ENCODE measurements around the gene TSHZ2. TPM values are rescaled to one million over a fixed set of nuclear protein-coding genes. Genes with fewer than 3 reads are reported as not detected.

Gene TSHZ2
- total and polyA plus RNA-seq, 2 of the 4 experiments (the other 2 are of a cell fraction), result under 0.01 to 0.02 TPM

- H2BK15ac ChIP-seq (ENCODE audit: low read depth, low read length), result no peak overlapping the region
- no peak overlapping the region for H2BK120ac ChIP-seq (ENCODE audit: low read depth, low read length)
- no peak overlapping the region for H2BK5ac ChIP-seq (ENCODE audit: low read depth, low read length, poor library complexity, severe bottlenecking)
- no peak overlapping the region for H2AK9ac ChIP-seq (replicated peaks; ENCODE audit: low read depth, low read length, poor library complexity)
- in situ Hi-C loops (cut with MboI; ENCODE audit: low sequenced_read_pairs) (no loop called here), dilution Hi-C loops (cut with HindIII; ENCODE audit: low sequenced_read_pairs, unreplicated experiment) (no loop called here), intact Hi-C loops (cut with micrococcal nuclease) (no loop called here)
- H3K27ac ChIP-seq (ENCODE audit: insufficient read depth, low read length), result no peak overlapping the region
- no peaks in the 10 kb centered on the region for H3K36me3 ChIP-seq (ENCODE audit: control insufficient read depth, insufficient read depth, low read length)
- ChIA-PET POLR2A (ENCODE audit: unreplicated experiment) (no interaction called here), CTCF (no interaction called here)
- no peak overlapping the region for H3K4me2 ChIP-seq (ENCODE audit: low read depth, low read length)
- H3K14ac ChIP-seq (replicated peaks; ENCODE audit: low read depth, low read length), result no peak overlapping the region
- H3K4me1 ChIP-seq (ENCODE audit: control insufficient read depth, insufficient read depth, low read length), result no peaks in the 10 kb centered on the region; the same call in 1 of the 2 replicates
- no peak overlapping the region for H2BK20ac ChIP-seq (ENCODE audit: low read depth, low read length)
- no peaks in the 10 kb centered on the region for H3K9me3 ChIP-seq (ENCODE audit: control insufficient read depth, insufficient read depth, low read length)
- H3K23ac ChIP-seq (ENCODE audit: low read depth, low read length), result no peak overlapping the region
- H3K79me1 ChIP-seq (ENCODE audit: low read depth in 1 of 2, low read length in 2 of 2), result no peaks in the 10 kb centered on the region
- 0% methylated on average over 1 of the region's 4 CpGs; no CpG with 5 or more reads in 1 of the 2 experiments for WGBS, 2 experiments (ENCODE audit: extremely low coverage in 2 of 2, insufficient read length in 1 of 2)
- no peak for TF ChIP-seq USF2 (IDR thresholded peaks at IDR 0.05; ENCODE audit: low read depth, low read length)
- TF ChIP-seq MXI1 (IDR thresholded peaks at IDR 0.05; ENCODE audit: borderline replicate concordance, low read depth, low read length), result no peak
- no peak for TF ChIP-seq BHLHE40 (IDR thresholded peaks at IDR 0.05; ENCODE audit: low read depth, low read length)
- TF ChIP-seq CHD1 (IDR thresholded peaks at IDR 0.05; ENCODE audit: low read depth, low read length), result no peak
- no peak overlapping the region for H3K56ac ChIP-seq (ENCODE audit: extremely low read depth, insufficient read depth, low read length)
- H4K91ac ChIP-seq (ENCODE audit: insufficient read depth, low read depth, low read length), result no peak overlapping the region
- no peak overlapping the region for H4K8ac ChIP-seq (ENCODE audit: low read depth in 2 of 2, low read length in 2 of 2)
- no peak overlapping the region for H4K5ac ChIP-seq (ENCODE audit: low read depth, low read length)
- no peaks in the 10 kb centered on the region for H3K27me3 ChIP-seq (ENCODE audit: control insufficient read depth, insufficient read depth, low read length)
- no peak overlapping the region for H2AK5ac ChIP-seq (ENCODE audit: low read depth, low read length)
- H3K9ac ChIP-seq (ENCODE audit: low read depth, low read length), result no peak overlapping the region
- no peaks in the 10 kb centered on the region for H3K9me1 ChIP-seq (ENCODE audit: insufficient read depth, low read length)
- DNase-seq, result no peak
- no peak overlapping the region for H2AFZ ChIP-seq (replicated peaks; ENCODE audit: low read length, poor library complexity)
- H4K20me1 ChIP-seq (ENCODE audit: insufficient read depth, low read length), result no peaks in the 10 kb centered on the region
- H3K18ac ChIP-seq (ENCODE audit: low read depth, low read length), result no peak overlapping the region
- no TSS peak for BruUV-seq (replicated peaks)
- H3K4ac ChIP-seq (ENCODE audit: low read depth, low read length), result no peak overlapping the region
- H3K4me3 ChIP-seq (ENCODE audit: insufficient read depth, low read depth, low read length), result no peak overlapping the region
- no peak for ATAC-seq (ENCODE audit: low read depth)
These were observed 327.7 kb downstream of the TSHZ2 start for GRCh38 chr20:53299831-53300230.

Measured in IMR-90 (cell line).